CD4-positive, alpha-beta T cell treated with Interleukin-12 subunit alpha and Interleukin-12 subunit beta, for 1 hour (primary cell): ENCODE data around the gene HAUS8.
"Not testable (repeated sequence)": the region's sequence is repeated elsewhere in the genome, so short reads cannot be mapped to it uniquely, and the experiment has no call there.

Experiments
- DNase-seq: peaks from one replicate; pipeline ENCODE4 v3.0.0-alpha.2; 2020

HAUS8 gene

GRCh38 chr19:17075035-17075863 lies at the start of gene HAUS8, which contains the start of gene MYO9B:
TSS of gene HAUS8 (minus strand) at chr19:17075452. CDS start at chr19:17075422, 30 bp downstream.
TSS of gene MYO9B (plus strand) at chr19:17075777. CDS start at chr19:17101718, 25,941 bp downstream.
- peak; percentile 100 for DNase-seq

- DNase-seq = no peak
Measured at GRCh38 chr19:17124025-17124424, 48.8 kb upstream of the HAUS8 start.

GRCh38 chr19:17123041-17123440 lies 47.8 kb upstream of the HAUS8 start:
- DNase-seq = no peak

DNA sequence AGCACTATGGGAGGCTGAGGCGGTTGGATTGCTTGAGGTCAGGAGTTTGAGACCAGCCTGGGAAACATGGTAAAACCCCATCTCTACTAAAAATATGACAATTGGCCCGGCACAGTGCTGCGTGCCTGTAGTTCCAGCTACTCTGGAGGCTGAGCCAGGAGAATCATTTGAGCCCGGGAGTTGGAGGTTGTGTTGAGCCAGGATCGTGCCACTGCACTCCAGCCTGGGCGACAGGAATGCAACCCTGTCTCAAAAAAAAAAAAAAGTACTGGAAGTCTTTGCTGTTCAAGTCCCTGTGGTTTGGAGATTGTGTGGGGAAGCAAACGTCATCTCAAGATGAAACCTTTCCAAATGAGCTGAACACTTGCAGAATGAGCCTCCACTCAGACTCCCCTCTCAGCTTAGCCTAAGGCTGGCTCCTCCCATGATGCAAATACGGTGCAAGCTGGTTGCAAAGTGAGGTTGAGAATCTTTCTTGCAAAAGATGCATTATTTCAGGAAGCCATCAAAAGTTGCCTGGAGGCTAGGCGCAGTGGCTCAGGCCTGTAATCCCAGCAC lies 46.6 kb upstream of the HAUS8 start:
- DNase-seq = no peak

- DNase-seq = no peak
Measured at GRCh38 chr19:17118957-17119356, 43.7 kb upstream of the HAUS8 start.

DNA sequence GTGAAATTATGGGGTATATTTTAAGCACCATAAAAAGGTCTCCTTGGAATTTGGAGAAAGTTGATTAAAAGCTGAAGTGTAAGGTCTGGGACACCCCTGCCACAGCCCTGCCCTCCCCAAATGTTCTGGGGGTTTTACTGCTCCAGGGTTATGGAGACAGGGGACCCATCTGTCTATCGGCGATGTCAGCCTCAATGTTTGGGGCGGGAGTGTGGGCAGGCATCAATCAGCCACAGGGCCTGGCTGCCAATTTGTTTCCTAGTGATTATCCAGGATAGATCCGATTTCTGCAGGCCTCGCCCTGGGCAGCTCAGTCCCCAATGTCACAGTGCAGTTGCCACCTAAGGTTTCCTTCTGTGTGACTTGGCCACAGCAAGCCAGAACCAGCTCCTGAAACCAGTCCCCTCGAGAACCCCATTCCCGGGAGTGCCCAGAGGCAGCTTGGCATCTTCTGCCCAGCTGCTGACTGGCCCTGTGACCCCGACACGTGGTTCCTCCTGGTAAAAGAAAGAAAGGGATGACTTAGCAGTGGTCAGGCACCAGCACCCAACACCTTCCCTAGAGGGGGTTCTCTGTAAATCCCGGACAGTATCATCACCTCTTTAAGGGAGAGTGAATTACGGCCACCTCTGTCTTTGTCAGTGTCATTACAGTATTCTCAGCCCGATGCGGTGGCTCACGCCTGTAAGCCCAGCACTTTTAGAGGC lies 41.9 kb upstream of the HAUS8 start:
- no peak for DNase-seq

DNA sequence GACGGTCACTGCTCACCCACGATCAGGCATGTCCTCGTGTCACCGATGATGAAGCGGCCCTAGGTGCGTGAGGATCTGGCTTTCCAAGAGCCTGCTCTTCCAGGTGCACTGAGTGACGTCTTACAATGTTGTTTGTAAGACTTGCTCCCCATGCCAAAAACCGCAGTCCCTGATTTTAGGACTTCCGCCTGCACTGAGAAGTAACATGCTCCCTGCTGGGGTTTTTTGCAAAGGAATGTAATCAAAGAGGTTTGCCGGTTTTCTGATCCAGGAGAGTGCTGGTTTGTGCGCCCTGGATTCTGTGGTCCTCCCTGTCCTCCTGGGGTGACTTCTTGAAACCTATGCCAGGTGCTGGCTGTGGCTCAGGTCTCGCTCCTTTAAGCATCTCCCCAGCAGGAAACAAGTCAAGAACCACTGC lies 39.2 kb upstream of the HAUS8 start:
- no peak for DNase-seq

- DNase-seq = no peak
Measured at GRCh38 chr19:17113127-17113785, 38.0 kb upstream of the HAUS8 start.

GRCh38 chr19:17112700-17113099 lies 37.4 kb upstream of the HAUS8 start:
- DNase-seq = no peak

- no peak for DNase-seq
Measured at GRCh38 chr19:17112271-17112670, 37.0 kb upstream of the HAUS8 start.

- DNase-seq = no peak
Measured at GRCh38 chr19:17111766-17112165, 36.5 kb upstream of the HAUS8 start.

DNA sequence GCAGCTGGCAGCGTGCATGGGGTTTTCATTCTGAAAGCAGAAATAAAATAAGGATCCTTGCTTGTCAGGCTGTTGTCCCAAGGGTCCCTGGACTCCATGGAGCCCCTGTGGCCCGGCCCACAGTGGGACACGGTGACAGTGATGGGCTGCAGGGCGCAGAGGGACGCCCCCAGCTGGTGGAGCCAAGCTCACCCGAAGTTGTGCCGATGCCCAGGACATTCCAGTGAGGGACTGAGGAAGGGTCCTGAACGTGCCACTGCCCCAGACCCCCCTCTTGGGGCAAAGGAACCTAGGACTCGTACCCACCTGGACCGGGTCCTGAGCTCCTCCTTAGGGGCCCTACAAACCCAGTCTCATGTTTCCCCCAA lies 35.3 kb upstream of the HAUS8 start:
- DNase-seq = no peak

DNA sequence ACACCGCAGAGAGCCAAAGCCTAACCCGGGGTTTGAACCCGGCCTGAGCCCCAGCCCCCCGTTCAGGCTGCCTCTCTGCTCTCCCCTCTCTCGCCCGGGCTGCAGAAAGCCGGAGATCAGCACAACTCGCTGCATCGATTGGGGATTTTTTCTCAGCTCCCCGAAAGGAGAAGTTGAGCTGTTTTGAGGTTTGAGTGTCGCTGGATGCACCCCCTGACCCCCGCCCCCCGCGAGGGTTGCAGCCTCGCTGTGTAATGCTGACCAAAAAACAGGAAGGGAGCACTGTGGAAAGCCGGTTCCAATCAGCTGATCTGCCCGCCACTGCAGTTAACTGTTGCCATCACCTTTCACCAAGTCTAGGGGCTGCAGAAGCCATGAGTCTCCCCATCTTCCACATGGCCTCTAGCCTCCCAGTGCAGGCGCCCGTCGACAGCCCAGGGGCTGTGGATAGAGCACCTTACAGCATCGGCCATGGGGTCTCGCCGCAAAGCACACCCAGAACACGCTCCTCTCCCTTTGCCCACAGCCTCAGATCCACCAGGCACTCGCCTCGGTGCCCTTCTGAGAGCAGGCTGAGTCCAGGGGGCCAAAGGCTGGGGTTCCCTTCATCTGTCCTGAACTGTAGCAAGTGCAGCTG lies 34.8 kb upstream of the HAUS8 start:
- peak; percentile 34 for DNase-seq

- DNase-seq = no peak
Measured at GRCh38 chr19:17109300-17109699, 34.0 kb upstream of the HAUS8 start.

GRCh38 chr19:17108453-17108784 lies 33.2 kb upstream of the HAUS8 start:
- no peak for DNase-seq

- DNase-seq = no peak
Measured at GRCh38 chr19:17107546-17108452, 32.5 kb upstream of the HAUS8 start.

DNA sequence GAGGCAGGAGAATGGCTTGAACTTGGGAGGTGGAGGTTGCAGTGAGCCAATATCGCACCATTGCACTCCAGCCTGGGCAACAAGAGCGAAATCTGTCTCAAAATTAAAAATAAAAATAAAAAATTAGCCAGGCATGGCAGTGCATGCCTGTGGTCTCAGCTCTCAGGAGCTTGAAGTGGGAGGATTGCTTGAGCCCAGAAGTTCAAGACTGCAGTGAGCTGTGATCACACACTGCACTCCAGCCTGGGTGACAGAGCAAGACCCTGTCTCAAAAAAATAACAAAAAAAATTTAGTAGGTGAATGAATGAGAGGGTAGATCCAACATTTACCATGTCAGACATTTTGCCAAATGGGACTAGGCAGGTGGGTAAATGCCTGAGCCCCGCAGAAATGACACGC lies 31.7 kb upstream of the HAUS8 start:
- not testable (repeated sequence) for DNase-seq

DNA sequence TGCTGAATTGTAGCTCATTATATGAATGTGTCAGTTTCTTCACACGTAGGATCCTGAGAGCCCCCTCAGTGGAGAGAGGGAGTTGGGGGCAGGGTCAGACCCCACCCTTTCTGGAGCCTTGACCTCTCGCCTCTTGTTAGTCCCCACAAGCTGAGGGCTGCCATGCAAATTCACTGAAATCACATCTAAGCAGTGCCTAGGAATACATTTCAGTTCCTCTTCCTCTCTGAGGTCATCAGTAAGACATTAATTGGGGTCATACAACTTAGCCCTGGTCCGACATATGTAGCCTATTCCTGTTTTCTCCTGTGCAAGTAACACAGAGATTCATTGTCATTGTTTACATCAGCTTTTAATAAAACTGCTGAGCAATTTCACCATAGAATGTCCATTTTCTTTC lies 30.3 kb upstream of the HAUS8 start:
- no peak for DNase-seq

GRCh38 chr19:17104679-17105078 lies 29.4 kb upstream of the HAUS8 start:
- DNase-seq = no peak

GRCh38 chr19:17103177-17103576 lies 27.9 kb upstream of the HAUS8 start:
- no peak for DNase-seq

GRCh38 chr19:17101686-17102628 lies 26.7 kb upstream of the HAUS8 start:
- no peak for DNase-seq
